ENCODE measurements around the gene IQCB1.
"Not testable (repeated sequence)": the region's sequence is repeated elsewhere in the genome, so short reads cannot be mapped to it uniquely, and the experiment has no call there.

IQCB1 gene

GRCh38 chr3:121803771-121804320, 31.0 kb downstream of the IQCB1 start:
- no peak for FAIRE-seq

DNA sequence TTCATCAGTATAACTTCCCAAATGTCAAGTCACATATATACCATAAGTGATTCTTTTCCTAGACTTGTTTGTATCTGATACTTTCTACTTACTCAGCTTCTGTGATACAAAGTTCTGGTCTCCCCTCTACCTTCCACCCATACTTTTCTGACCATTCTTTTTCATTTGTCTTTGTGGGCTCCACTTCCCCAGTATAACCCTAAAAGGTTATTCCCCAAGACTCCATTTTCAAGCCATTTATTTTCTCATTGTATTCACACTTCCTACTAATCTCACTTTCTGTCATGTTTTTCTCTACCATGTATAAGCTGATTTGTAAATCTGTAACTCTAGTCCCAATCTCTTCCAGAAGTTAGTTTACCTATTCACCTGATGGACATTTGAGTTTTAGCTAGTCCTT, 34.0 kb downstream of the IQCB1 start:
- FAIRE-seq: no peak

GRCh38 chr3:121796970-121797369, 37.9 kb downstream of the IQCB1 start:
- no peak for FAIRE-seq

DNA sequence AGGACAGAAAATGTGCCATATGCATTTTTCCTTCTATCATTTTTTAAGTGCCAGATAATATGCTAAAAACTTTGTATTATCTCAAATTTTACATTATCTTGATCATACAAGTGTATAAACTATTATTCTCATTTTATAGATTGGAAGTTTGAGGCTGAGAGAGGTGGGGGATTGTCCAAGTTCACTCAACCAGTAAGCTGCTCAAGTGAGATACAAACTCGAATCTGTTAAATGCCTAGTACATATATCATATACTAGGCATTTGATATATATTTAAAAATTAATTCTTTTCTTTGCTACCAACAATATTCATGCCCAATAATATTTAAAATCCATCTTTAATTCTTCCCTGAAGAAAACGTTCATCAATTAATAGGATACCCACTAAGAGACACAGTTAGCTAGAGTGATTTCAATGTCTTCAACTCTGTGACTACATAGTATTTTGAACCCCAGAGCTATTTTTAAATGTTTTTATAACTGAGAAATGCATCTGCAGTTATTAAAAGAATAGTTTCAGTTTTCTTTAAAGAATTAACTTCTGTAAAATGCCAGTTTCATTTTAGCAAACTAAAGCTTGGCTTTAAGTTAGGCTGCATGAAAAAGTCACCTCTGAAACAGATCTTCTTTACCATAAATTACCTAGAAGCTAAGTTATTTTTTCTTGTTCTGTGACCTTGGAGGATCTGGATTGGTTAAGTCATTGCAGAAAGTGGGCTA, 40.4 kb downstream of the IQCB1 start:
- FAIRE-seq: no peak

GRCh38 chr3:121793078-121793477, 41.8 kb downstream of the IQCB1 start:
- FAIRE-seq: no peak

DNA sequence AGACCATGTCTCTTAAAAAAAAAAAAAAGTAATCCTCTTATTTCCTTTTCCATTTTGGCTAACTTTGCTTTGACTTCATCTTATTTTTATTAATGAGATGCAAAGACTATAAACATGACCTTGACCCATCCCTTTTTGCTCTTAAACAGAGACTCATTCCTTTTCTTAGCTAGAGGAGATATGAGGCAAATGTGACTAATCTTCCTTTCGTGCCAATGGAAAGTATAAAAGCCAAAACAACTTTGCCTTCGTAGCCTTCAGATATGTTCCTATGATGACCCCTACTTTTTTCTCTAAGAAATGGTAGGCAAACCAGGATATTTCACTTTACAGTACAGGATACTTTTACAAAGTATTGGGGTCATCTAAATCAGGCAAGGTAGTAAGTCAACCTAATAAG, 48.4 kb downstream of the IQCB1 start:
- no peak for FAIRE-seq

- FAIRE-seq: not testable (repeated sequence)
Observed at GRCh38 chr3:121782784-121783183, 52.1 kb downstream of the IQCB1 start.

DNA sequence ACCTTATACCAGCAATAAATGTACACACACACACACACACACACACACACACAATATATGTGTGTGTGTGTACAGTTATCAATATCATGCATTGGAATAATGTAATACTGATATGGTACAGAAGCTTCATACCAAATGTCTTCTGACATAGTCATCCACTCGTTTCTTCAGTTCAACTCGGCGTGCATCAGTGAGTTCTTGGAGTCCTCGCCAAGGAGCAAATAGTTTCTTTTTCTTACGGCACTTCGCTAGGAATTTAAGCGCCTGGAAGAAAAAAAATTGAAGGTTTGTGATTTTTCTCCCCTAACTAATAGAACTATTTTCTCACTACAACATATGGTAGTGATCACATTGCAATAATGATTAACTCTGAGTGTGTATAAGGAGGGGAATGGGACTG, 53.2 kb downstream of the IQCB1 start:
- no peak for FAIRE-seq

DNA sequence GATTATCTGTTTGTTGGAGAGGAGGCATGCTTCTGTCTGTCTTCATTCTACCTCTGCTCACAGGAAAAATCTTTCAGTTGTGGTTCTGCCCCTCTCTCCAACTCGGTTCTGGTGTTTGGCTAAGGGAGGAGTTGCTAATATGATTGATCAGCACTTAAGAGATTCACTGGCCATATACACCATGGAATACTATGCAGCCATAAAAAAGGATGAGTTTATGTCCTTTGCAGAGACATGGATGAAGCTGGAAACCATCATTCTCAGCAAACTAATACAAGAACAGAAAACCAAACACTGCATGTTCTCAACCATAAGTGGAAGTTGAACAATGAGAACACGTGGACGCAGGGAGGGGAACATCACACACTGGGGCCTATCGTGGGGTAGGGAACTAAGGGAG, 59.8 kb downstream of the IQCB1 start:
- not testable (repeated sequence) for FAIRE-seq

GRCh38 chr3:121769246-121769645, 65.6 kb downstream of the IQCB1 start:
- no peak for FAIRE-seq

DNA sequence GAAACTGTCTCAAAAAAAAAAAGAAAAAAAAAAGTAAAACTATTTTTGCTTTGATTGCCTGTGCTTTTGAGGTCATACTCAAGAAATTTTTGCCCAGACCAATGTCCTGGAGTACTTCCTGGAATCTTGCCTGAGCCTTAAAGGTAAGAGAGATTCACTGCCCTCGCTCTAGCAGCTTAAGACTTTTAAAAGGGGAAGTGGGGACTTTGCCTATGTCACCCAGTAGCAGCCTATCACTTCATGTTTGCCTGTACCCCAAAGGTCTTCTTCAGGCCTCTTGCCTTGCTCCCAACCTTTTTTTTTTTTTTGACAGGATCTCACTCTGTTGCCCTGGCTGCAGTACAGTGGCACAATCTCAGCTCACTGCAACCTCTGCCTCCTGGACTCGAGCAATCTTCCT, 66.4 kb downstream of the IQCB1 start:
- no peak for FAIRE-seq

DNA sequence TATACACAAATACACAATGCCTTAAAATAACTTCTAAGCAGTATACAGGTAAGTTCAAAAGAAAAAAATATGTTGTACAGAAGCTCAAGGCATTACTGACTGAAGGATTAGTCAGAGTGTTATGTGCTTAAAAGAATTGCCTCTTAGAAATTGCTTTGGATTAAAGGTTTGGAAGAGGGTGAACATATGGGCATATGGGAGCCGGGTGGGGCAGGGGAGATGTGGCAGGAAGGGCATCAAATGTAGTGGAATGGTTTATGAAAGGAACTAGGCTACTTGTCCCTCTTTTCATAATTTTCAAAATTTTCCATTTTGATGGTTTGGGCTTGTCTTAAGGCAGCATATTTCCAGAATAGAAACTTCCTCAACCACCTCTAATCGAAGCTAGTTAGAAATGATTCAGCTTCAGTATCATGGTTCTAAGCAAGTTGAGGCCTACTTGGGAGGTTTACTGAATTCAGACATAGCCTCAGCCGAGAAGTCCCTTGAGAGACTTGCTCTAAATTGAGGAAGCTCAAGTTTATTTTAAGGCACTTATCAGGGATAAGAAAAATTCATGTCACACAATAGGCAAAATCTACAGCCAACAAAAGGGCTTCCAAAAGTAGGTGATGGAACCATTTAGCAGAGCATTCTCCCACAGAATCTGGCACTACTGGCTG, 75.2 kb downstream of the IQCB1 start:
- FAIRE-seq: no peak

DNA sequence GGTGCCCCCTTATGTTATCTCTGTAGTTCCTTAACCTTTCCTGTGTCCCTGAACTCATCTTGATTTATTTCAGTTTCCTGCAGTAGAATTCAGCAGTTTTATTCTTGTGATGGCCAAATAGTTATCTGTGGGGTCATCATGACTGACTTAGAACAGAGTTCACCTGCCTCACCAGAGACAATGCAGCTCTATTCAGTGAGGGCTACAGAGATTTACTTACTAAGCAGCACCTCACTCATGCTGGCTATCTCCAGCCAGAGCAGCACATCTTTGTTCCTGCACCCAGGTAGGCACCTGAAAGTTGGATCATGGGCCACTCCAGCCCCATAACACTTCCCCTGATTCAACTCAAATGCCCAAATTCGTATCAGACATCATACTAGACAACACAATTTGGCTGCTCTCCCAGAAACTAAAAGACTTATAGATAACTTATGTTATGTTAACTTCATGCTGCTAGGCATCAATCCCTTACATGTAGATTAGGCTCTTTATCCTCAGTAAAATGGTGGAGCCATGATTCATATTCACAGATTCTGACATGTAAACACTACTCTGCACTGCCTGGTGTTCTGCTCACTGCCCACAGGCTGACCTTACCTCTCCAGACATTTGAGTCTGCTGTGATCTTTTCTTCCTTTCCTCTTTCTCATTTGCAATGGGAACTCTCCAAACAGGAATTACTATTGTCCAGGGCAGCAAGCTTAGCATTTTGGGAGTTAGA, 76.0 kb downstream of the IQCB1 start:
- FAIRE-seq: no peak

- FAIRE-seq: no peak
Observed at GRCh38 chr3:121757812-121758545, 76.9 kb downstream of the IQCB1 start.

GRCh38 chr3:121757087-121757811, 77.6 kb downstream of the IQCB1 start:
- FAIRE-seq: no peak

DNA sequence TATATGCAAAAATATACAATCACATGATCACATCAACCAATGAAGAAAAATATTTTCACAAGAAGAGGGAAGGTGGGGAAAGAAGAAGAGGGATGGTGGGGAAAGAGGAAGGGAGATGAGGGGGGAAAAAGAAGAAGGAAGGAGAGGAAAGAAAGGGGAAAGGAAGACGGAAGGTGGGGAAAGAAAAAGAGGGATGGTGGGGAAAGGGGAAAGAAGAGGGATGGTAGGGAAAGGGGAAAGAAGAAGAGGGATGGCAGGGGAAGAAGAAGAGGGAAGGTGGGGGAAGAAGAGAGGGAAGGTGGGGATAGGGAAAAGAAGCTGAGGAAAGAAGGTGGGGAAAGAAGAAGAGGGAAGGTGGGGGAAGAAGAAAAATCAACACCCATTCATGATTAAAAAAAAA, 82.1 kb downstream of the IQCB1 start:
- FAIRE-seq: no peak

GRCh38 chr3:121752261-121752660, 82.6 kb downstream of the IQCB1 start:
- no peak for FAIRE-seq

GRCh38 chr3:121750087-121750415, 84.8 kb downstream of the IQCB1 start:
- FAIRE-seq: no peak

GRCh38 chr3:121749276-121750086, 85.4 kb downstream of the IQCB1 start, which contains the start of gene GOLGB1:
TSS of gene GOLGB1 (minus strand) at chr3:121749741. CDS start at chr3:121730971, 18,770 bp downstream.
- FAIRE-seq: peak; percentile 98

- no peak for FAIRE-seq
Observed at GRCh38 chr3:121748680-121749275, 86.1 kb downstream of the IQCB1 start.

DNA sequence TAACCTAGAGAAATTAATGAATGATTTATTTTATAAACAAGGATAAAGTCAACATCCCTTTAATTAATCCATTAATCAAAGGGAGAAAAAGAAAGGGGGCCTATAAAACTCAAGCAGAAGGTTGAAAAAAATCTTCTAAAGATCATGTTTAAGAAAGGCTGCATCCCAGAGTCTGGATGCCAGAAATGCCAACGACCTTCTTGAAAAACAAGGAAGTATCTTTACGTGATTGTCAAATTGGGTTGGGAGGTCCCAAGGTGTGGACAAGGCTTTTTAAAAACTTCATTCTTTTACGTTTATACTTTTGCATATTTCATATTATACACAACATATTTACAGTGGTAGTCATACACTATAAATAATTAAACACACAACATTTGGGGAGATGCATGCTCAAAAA, 86.9 kb downstream of the IQCB1 start:
- FAIRE-seq: no peak

Measured in TTC549 (cell line).